Astrocyte (in vitro differentiated cells and primary cell): ENCODE measurements around the gene INPP5F. TPM values are rescaled to one million over a fixed set of nuclear protein-coding genes. Genes with fewer than 3 reads are reported as not detected.

Experiments used
- DNase-seq: peaks from one replicate; pipeline ENCODE4 v3.0.0-alpha.2; 2010; ENCODE audit warnings: low read depth
- FAIRE-seq: peaks from 2 replicates; lab custom pipeline; 2011; peaks lifted over from hg19 to GRCh38; lab: Jason Lieb, UNC
- H2AFZ ChIP-seq: 2 replicates; pipeline ENCODE4 v1.6.0; 2012; ENCODE audit warnings: low read depth, low read length, inconsistent platforms
- H3K27ac ChIP-seq: 2 replicates; pipeline ENCODE4 v1.5.1; 2011; ENCODE audit warnings: low read depth, low read length, inconsistent platforms
- H3K27me3 ChIP-seq: 2 replicates; pipeline ENCODE4 v1.6.0; 2011; ENCODE audit warnings: low read length, inconsistent platforms; ENCODE audit not compliant: insufficient read depth
- H3K36me3 ChIP-seq: 2 replicates; pipeline ENCODE4 v1.5.1; 2011; ENCODE audit warnings: low read length, inconsistent platforms; ENCODE audit not compliant: insufficient read depth
- H3K4me1 ChIP-seq: 2 replicates; pipeline ENCODE4 v1.5.1; 2011; ENCODE audit warnings: low read length, inconsistent platforms; ENCODE audit not compliant: insufficient read depth
- H3K4me2 ChIP-seq: 2 replicates; pipeline ENCODE4 v1.6.0; 2012; ENCODE audit warnings: low read length, inconsistent platforms
- H3K4me3 ChIP-seq: 2 replicates; pipeline ENCODE4 v1.5.1; 2011; ENCODE audit warnings: low read depth, mild to moderate bottlenecking, low read length, inconsistent platforms; ENCODE audit not compliant: insufficient read depth
- H3K79me2 ChIP-seq: 2 replicates; pipeline ENCODE4 v1.6.0; 2012; ENCODE audit warnings: mild to moderate bottlenecking, low read length, inconsistent platforms; ENCODE audit not compliant: insufficient read depth
- H3K9ac ChIP-seq: 2 replicates; pipeline ENCODE4 v1.6.0; 2012; ENCODE audit warnings: mild to moderate bottlenecking, low read length, inconsistent platforms
- H3K9me3 ChIP-seq: 2 replicates; pipeline ENCODE4 v1.5.1; 2012; ENCODE audit warnings: low read depth, mild to moderate bottlenecking, low read length, inconsistent platforms; ENCODE audit not compliant: insufficient read depth
- H4K20me1 ChIP-seq: 2 replicates; pipeline ENCODE4 v1.6.0; 2012; ENCODE audit warnings: low read length, inconsistent platforms; ENCODE audit not compliant: insufficient read depth
- H3K27ac Mint-ChIP-seq: one replicate; pipeline ENCODE4 v1.8.0; 2021; ENCODE audit warnings: mild to moderate bottlenecking, mixed read lengths; ENCODE audit not compliant: unreplicated experiment
- H3K27me3 Mint-ChIP-seq: one replicate; pipeline ENCODE4 v1.8.0; 2021; ENCODE audit warnings: low read depth, mixed read lengths; ENCODE audit not compliant: unreplicated experiment
- H3K36me3 Mint-ChIP-seq: one replicate; pipeline ENCODE4 v1.8.0; 2021; ENCODE audit warnings: low read depth, mixed read lengths; ENCODE audit not compliant: unreplicated experiment
- H3K4me1 Mint-ChIP-seq: one replicate; pipeline ENCODE4 v1.8.0; 2021; ENCODE audit warnings: low read depth, mixed read lengths; ENCODE audit not compliant: unreplicated experiment
- H3K4me3 Mint-ChIP-seq: one replicate; pipeline ENCODE4 v1.8.0; 2021; ENCODE audit warnings: mild to moderate bottlenecking, moderate library complexity, mixed read lengths; ENCODE audit not compliant: unreplicated experiment
- H3K9me3 Mint-ChIP-seq: one replicate; pipeline ENCODE4 v1.8.0; 2021; ENCODE audit warnings: mild to moderate bottlenecking, mixed read lengths; ENCODE audit not compliant: unreplicated experiment
- CTCF ChIP-seq: IDR thresholded peaks from 2 replicates; pipeline ENCODE4 v1.5.1; 2011; ENCODE audit warnings: low read depth, mild to moderate bottlenecking, inconsistent platforms, low read length, moderate library complexity; ENCODE audit not compliant: insufficient read depth
- EZH2 ChIP-seq: IDR thresholded peaks from 2 replicates; pipeline ENCODE4 v1.6.1; 2012; ENCODE audit warnings: mild to moderate bottlenecking, low read length, inconsistent platforms; ENCODE audit not compliant: insufficient read depth
- total RNA-seq: library from RNA; stranded (reverse); gene quantifications from 2 replicates; pipeline ENCODE4 v1.2.1, GENCODE V29; 2021

Gene INPP5F
- total RNA-seq, 1 donor from 2014 or later, result 101 TPM

GRCh38 chr10:119807960-119808697, 82.3 kb downstream of the INPP5F start:
- Mint-ChIP-seq H3K4me1 (peaks cover 33% of the 10 kb centered on the region), H3K27me3 (no peaks in the 10 kb centered on the region), H3K36me3 (no peaks in the 10 kb centered on the region), H3K27ac (peak overlapping the region; percentile 95), H3K9me3 (no peaks in the 10 kb centered on the region), H3K4me3 (no peak overlapping the region)
- Histone ChIP-seq H3K27me3 (no peaks in the 10 kb centered on the region), H3K36me3 (no peaks in the 10 kb centered on the region), H2AFZ (no peak overlapping the region), H3K9ac (no peak overlapping the region), H3K4me3 (no peak overlapping the region), H3K4me1 (peaks cover 10% of the 10 kb centered on the region), H3K27ac (no peak overlapping the region), H3K4me2 (peak overlapping the region; percentile 7), H3K9me3 (no peaks in the 10 kb centered on the region), H4K20me1 (no peaks in the 10 kb centered on the region), H3K79me2 (no peaks in the 10 kb centered on the region)
- peak; percentile 86 for FAIRE-seq
- TF ChIP-seq EZH2 (no peak), CTCF (no peak)
- peak; percentile 91 for DNase-seq

GRCh38 chr10:119811122-119811521, 85.3 kb downstream of the INPP5F start:
- no peak for DNase-seq
- H3K4me3 Mint-ChIP-seq, result no peak overlapping the region
- no peak for FAIRE-seq
- H3K36me3 ChIP-seq, result no peaks in the 10 kb centered on the region
- peaks cover 6% of the 10 kb centered on the region for H3K36me3 Mint-ChIP-seq
- peaks cover 19% of the 10 kb centered on the region for H3K4me1 Mint-ChIP-seq
- no peaks in the 10 kb centered on the region for H3K79me2 ChIP-seq
- no peak overlapping the region for H3K4me3 ChIP-seq
- H3K4me1 ChIP-seq, result peaks cover 2% of the 10 kb centered on the region
- H3K27me3 ChIP-seq, result no peaks in the 10 kb centered on the region
- TF ChIP-seq CTCF, result no peak
- TF ChIP-seq EZH2, result no peak
- no peaks in the 10 kb centered on the region for H3K9me3 Mint-ChIP-seq
- H3K27ac ChIP-seq, result no peak overlapping the region
- H4K20me1 ChIP-seq, result no peaks in the 10 kb centered on the region
- no peaks in the 10 kb centered on the region for H3K9me3 ChIP-seq
- no peak overlapping the region for H3K9ac ChIP-seq
- H2AFZ ChIP-seq, result no peak overlapping the region
- no peaks in the 10 kb centered on the region for H3K27me3 Mint-ChIP-seq
- no peak overlapping the region for H3K27ac Mint-ChIP-seq
- no peak overlapping the region for H3K4me2 ChIP-seq

GRCh38 chr10:119812684-119813083, 86.8 kb downstream of the INPP5F start:
- peaks cover 11% of the 10 kb centered on the region for H3K4me1 Mint-ChIP-seq
- FAIRE-seq (no peak), DNase-seq (no peak)
- H3K36me3 ChIP-seq, result no peaks in the 10 kb centered on the region
- peaks cover 9% of the 10 kb centered on the region for H3K36me3 Mint-ChIP-seq
- no peak overlapping the region for H3K9ac ChIP-seq
- no peak overlapping the region for H3K27ac Mint-ChIP-seq
- no peak overlapping the region for H3K4me3 Mint-ChIP-seq
- H3K4me2 ChIP-seq, result no peak overlapping the region
- H2AFZ ChIP-seq, result no peak overlapping the region
- H3K27me3 ChIP-seq, result no peaks in the 10 kb centered on the region
- H3K79me2 ChIP-seq, result no peaks in the 10 kb centered on the region
- no peak for TF ChIP-seq CTCF
- TF ChIP-seq EZH2, result no peak
- H3K4me3 ChIP-seq, result no peak overlapping the region
- H4K20me1 ChIP-seq, result no peaks in the 10 kb centered on the region
- no peaks in the 10 kb centered on the region for H3K4me1 ChIP-seq
- no peak overlapping the region for H3K27ac ChIP-seq
- H3K27me3 Mint-ChIP-seq, result no peaks in the 10 kb centered on the region
- no peaks in the 10 kb centered on the region for H3K9me3 Mint-ChIP-seq
- no peaks in the 10 kb centered on the region for H3K9me3 ChIP-seq
